NCI-H1092 treated with DMSO at 0.1 percent for 48 hours (cell line): ENCODE results near the gene DNAH14.
"Not testable (repeated sequence)": the region's sequence is repeated elsewhere in the genome, so short reads cannot be mapped to it uniquely, and the experiment has no call there.

Experiments
- DNase-seq: peaks from one replicate; lab custom pipeline; 2025; lab: John Stamatoyannopoulos, UW

DNAH14 gene

GRCh38 chr1:224921354-224921753, 8.1 kb upstream of the DNAH14 start:
- DNase-seq: no peak

GRCh38 chr1:224922404-224923164, 6.9 kb upstream of the DNAH14 start:
- peak; percentile 58 for DNase-seq

GRCh38 chr1:224923726-224924125, 5.7 kb upstream of the DNAH14 start:
- DNase-seq: no peak

- DNase-seq: not testable (repeated sequence)
These were observed 1.8 kb upstream of the DNAH14 start for GRCh38 chr1:224927631-224928030.

- DNase-seq: no peak
These were observed 569 bp upstream of the DNAH14 start for GRCh38 chr1:224928906-224929305.

GRCh38 chr1:224931605-224932004, 2.1 kb downstream of the DNAH14 start:
- DNase-seq: no peak

- no peak for DNase-seq
These were observed 3.3 kb downstream of the DNAH14 start for GRCh38 chr1:224932607-224933249.

GRCh38 chr1:224933584-224933983, 4.1 kb downstream of the DNAH14 start:
- DNase-seq: no peak

- DNase-seq: no peak
These were observed 9.2 kb downstream of the DNAH14 start for GRCh38 chr1:224938652-224939051.

- DNase-seq: no peak
These were observed 10.5 kb downstream of the DNAH14 start for GRCh38 chr1:224939844-224940425.

GRCh38 chr1:224940735-224941134, 11.3 kb downstream of the DNAH14 start:
- not testable (repeated sequence) for DNase-seq

GRCh38 chr1:224945651-224946348, 16.3 kb downstream of the DNAH14 start:
- DNase-seq: not testable (repeated sequence)

GRCh38 chr1:224946349-224946691, 16.8 kb downstream of the DNAH14 start:
- DNase-seq: not testable (repeated sequence)

GRCh38 chr1:224957696-224958095, 28.2 kb downstream of the DNAH14 start:
- no peak for DNase-seq

GRCh38 chr1:224958490-224958889, 29.0 kb downstream of the DNAH14 start:
- DNase-seq: no peak

- DNase-seq: no peak
These were observed 29.6 kb downstream of the DNAH14 start for GRCh38 chr1:224959115-224959514.

- DNase-seq: no peak
These were observed 30.2 kb downstream of the DNAH14 start for GRCh38 chr1:224959656-224960055.

GRCh38 chr1:224980181-224980580, 50.7 kb downstream of the DNAH14 start:
- no peak for DNase-seq

GRCh38 chr1:224981922-224982354, 52.5 kb downstream of the DNAH14 start:
- not testable (repeated sequence) for DNase-seq

- no peak for DNase-seq
These were observed 58.6 kb downstream of the DNAH14 start for GRCh38 chr1:224988042-224988441.

GRCh38 chr1:224989615-224990014, 60.1 kb downstream of the DNAH14 start:
- DNase-seq: no peak

- not testable (repeated sequence) for DNase-seq
These were observed 62.1 kb downstream of the DNAH14 start for GRCh38 chr1:224991550-224991949.

- no peak for DNase-seq
These were observed 66.1 kb downstream of the DNAH14 start for GRCh38 chr1:224995602-224996001.
